RPMI8226 (cell line): ENCODE measurements around the gene PSTPIP1.
A peak's percentile ranks its signal among the peaks of the same experiment; 100 is the strongest.

Experiments used
- DNase-seq: peaks from one replicate; pipeline ENCODE4 v3.0.0-alpha.2; 2015

Gene PSTPIP1

GRCh38 chr15:76979331-76979925 lies 15.5 kb upstream of the PSTPIP1 start:
- no peak for DNase-seq

- no peak for DNase-seq
Observed at GRCh38 chr15:76979996-76980520, 14.9 kb upstream of the PSTPIP1 start.

GRCh38 chr15:76982356-76982755 lies 12.6 kb upstream of the PSTPIP1 start:
- DNase-seq, result no peak

GRCh38 chr15:76982756-76983155 lies 12.2 kb upstream of the PSTPIP1 start:
- DNase-seq, result no peak

- DNase-seq, result peak; percentile 42
Observed at GRCh38 chr15:76983590-76984375, 11.1 kb upstream of the PSTPIP1 start.

- no peak for DNase-seq
Observed at GRCh38 chr15:76986743-76987142, 8.2 kb upstream of the PSTPIP1 start.

GRCh38 chr15:76987276-76987675 lies 7.7 kb upstream of the PSTPIP1 start:
- DNase-seq, result no peak

GRCh38 chr15:76987896-76988860 lies 6.7 kb upstream of the PSTPIP1 start:
- no peak for DNase-seq

GRCh38 chr15:76988867-76989780 lies 5.8 kb upstream of the PSTPIP1 start:
- no peak for DNase-seq

GRCh38 chr15:76991048-76991447 lies 3.9 kb upstream of the PSTPIP1 start:
- DNase-seq, result no peak

- DNase-seq, result peak; percentile 38
Observed at GRCh38 chr15:76991741-76992645, 2.9 kb upstream of the PSTPIP1 start.

- no peak for DNase-seq
Observed at GRCh38 chr15:76993114-76993725, 1.7 kb upstream of the PSTPIP1 start.

GRCh38 chr15:76994001-76994400 lies 925 bp upstream of the PSTPIP1 start:
- peak; percentile 33 for DNase-seq

GRCh38 chr15:76994496-76994895 lies 430 bp upstream of the PSTPIP1 start:
- no peak for DNase-seq

GRCh38 chr15:76996076-76996525 lies 1.2 kb downstream of the PSTPIP1 start:
- DNase-seq, result no peak

- DNase-seq, result no peak
Observed at GRCh38 chr15:76996526-76997401, 1.8 kb downstream of the PSTPIP1 start.

- DNase-seq, result no peak
Observed at GRCh38 chr15:76998663-76999285, 3.8 kb downstream of the PSTPIP1 start.

GRCh38 chr15:76999996-77000395 lies 5.1 kb downstream of the PSTPIP1 start:
- DNase-seq, result no peak

- no peak for DNase-seq
Observed at GRCh38 chr15:77001351-77001750, 6.4 kb downstream of the PSTPIP1 start.
